LHCN-M2 (cell line): ENCODE measurements around the gene RBMS3. TPM values are rescaled to one million over a fixed set of nuclear protein-coding genes. Genes with fewer than 3 reads are reported as not detected.

Experiments
- DNase-seq: peaks from one replicate; pipeline ENCODE4 v3.0.0-alpha.2; 2012; ENCODE audit warnings: low read depth
- total RNA-seq: library from RNA; depleted of rRNA; stranded (reverse); fragments of >200 nt; gene quantifications from 2 replicates; pipeline ENCODE4 v1.2.3, GENCODE V29; 2014

Gene RBMS3
- total RNA-seq, 1 experiment from 2014 or later = 13.8 TPM

DNA sequence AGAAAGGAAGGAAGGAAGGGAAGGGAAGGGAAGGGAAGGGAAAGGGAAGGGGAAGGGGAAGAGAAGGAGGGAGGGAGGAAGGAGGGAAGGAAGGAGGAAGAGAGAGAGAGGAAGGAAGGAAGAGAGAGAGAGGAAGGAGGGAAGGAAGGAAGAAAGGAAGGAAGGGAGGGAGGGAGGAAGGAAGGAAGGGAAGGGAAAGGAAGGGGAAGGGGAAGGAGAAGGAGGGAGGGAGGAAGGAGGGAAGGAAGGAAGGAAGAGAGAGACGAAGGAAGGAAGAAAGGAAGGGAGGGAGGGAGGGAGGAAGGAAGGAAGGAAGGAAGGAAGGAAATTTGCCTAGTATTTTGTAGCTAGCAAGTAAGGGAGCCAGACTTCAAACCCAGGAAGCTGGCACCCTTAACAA lies 583.9 kb downstream of the RBMS3 start:
- no peak for DNase-seq

DNA sequence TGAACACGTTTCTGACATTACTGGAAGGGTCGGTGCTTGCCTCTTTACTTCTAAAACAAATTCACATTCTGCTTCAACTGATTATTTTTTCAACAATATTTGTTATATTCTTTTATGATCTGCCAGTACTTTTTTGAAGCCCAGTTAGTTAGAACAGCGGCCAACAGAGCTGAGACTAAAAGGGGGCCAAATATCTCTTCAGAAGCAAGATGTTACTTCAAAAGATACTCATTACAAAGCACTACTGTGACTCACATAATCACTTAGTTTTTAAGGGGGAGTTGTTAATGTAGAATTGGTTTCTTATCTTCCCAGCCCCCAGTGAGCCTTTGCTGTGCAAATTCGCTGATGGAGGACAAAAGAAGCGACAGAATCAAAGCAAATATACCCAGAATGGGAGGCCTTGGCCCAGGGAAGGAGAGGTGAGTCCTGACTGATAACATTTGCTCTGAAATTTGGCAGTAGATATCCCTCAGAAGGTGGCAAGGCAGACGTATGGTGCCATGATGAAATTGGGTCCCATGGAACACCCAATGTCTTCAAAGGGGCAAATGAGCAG lies 587.8 kb downstream of the RBMS3 start:
- no peak for DNase-seq

GRCh38 chr3:29870136-29870535 lies 589.3 kb downstream of the RBMS3 start:
- DNase-seq = no peak

DNA sequence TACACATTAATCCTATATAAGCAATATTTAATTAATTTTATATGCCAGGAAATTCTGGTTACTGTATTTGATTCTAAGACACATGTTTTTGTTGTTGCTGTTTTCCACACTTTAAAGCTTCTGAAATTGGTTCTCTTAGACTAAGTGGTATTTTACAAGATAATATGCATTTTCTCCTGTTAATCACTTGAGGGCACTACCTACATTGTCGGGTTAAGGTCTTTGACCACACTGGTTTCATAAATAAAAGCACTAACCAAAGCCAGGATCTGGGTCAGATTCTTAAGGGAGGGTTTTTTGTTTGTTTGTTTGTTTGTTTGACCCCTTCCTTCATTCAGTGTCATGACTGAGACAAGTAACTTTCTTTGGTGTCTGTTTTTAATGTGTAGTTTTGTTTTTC lies 590.2 kb downstream of the RBMS3 start:
- peak; percentile 25 for DNase-seq

- DNase-seq = no peak
Measured at GRCh38 chr3:29880809-29881208, 599.9 kb downstream of the RBMS3 start.

DNA sequence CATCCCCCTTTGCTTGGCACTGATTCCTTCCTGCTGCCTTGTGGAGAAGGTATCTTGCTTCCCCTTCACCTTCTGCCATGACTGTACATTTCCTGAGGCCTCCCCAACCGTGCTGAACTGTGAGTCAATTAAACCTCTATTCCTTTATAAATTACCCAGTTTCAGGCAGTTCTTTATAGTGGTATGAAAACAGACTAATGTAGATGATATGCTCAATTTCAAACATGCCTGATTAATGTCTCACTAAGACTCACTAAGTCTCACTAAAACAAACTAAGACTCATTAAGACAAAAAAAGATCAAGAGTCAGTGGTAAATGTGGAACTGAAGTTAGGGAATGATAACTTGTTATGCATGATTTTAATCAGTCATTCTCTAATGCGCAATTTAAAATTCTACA lies 606.6 kb downstream of the RBMS3 start:
- no peak for DNase-seq

GRCh38 chr3:29889215-29889614 lies 608.3 kb downstream of the RBMS3 start:
- DNase-seq = peak; percentile 50

GRCh38 chr3:29890801-29891200 lies 609.9 kb downstream of the RBMS3 start:
- no peak for DNase-seq

GRCh38 chr3:29892976-29893554 lies 612.2 kb downstream of the RBMS3 start:
- no peak for DNase-seq

DNA sequence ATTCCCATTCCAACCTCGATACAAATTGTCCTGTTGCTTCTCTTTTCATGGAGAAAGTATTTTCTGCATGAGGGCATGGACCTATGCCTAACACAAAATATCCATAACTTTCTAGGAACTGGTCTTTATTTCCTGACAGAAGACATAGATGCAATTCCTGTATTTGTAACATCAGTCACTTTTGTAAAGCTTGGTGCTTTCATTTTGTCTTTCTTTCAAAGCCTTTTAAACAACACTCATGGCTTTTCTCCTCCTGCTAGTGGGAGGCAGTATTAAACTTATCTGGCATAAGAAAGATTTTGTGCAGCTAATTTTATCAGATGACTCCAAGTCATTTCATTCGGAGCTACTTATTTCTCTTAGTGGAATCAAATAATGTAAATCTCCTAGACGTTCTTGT lies 616.0 kb downstream of the RBMS3 start:
- DNase-seq = no peak

GRCh38 chr3:29898171-29898965 lies 617.5 kb downstream of the RBMS3 start:
- no peak for DNase-seq

DNA sequence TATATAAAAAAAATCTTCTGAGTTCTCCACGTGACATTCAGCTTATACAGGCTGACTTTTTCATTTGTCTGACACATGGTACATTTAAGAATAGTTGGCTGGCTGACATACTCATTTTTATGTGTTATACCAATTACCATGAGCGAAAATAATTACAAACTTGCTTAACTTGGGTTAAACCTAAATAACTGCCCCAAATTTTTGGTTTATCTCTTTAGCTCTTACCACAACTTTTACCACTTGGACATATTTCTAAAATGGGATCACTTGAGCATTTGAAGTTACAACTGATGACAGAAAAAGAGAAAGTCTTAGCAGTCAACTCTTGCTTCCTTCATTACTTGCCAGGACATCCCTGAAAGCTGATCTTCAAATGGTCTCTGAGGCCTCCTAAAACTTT lies 618.1 kb downstream of the RBMS3 start:
- DNase-seq = no peak

- no peak for DNase-seq
Measured at GRCh38 chr3:29901097-29901496, 620.2 kb downstream of the RBMS3 start.

DNA sequence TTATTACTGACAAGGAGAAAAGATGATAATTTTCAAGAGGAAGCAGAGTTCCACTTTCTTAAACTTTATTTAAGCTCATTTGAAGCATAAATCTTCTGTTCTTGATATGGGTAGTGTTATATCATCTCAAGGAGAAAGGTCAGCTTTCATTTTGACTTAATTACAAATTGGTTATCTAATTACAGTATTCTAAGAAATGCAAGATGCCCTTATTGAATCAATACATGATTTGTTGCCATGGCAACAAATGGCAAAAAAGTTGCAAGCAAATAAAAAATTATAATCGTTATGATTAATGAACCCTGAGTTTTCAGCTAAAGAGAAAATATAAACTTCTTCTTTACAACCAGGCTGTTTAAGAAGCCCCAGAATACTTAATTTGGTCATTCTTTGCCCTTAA lies 622.7 kb downstream of the RBMS3 start:
- no peak for DNase-seq

DNA sequence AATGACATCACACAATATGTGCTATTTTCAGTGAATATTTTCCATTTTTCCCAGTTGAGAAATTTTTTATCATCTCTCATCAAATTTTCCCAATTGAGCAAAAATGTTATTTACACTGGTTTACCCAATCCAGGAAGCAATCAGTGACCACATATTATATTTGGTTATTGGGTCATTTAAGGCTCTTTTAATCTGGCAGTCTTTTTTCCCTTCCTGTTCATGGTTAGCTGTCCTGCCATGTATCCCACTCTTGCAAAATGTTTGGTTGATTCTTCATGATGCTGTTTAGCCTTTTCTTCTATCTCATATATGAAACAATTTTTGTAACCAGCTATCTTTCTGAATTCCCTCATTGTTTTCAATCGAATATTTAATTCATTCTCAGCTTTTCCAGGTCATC lies 626.0 kb downstream of the RBMS3 start:
- no peak for DNase-seq

- no peak for DNase-seq
Measured at GRCh38 chr3:29912600-29913288, 631.9 kb downstream of the RBMS3 start.

- peak; percentile 46 for DNase-seq
Measured at GRCh38 chr3:29914861-29915524, 634.1 kb downstream of the RBMS3 start.

DNA sequence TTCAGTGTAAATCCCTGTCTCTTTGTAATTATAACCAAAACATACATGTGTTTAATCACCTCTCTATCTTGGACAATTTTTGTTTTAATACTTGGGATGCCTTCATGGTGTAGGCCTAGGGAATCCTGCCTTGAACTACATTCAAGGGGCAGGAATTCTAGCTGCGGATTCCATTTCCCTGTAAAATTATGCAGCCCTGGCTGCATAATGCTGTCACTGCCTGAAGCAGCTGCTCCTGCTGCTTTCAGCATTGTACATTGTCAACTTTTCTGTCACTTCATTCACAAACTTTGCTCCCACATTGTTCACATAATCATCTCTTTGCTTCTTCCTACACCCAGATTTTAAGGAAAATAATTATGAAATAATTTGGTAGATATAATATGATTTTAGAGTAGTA lies 638.7 kb downstream of the RBMS3 start:
- peak; percentile 14 for DNase-seq

- DNase-seq = peak; percentile 97
Measured at GRCh38 chr3:29922992-29923746, 642.3 kb downstream of the RBMS3 start.

DNA sequence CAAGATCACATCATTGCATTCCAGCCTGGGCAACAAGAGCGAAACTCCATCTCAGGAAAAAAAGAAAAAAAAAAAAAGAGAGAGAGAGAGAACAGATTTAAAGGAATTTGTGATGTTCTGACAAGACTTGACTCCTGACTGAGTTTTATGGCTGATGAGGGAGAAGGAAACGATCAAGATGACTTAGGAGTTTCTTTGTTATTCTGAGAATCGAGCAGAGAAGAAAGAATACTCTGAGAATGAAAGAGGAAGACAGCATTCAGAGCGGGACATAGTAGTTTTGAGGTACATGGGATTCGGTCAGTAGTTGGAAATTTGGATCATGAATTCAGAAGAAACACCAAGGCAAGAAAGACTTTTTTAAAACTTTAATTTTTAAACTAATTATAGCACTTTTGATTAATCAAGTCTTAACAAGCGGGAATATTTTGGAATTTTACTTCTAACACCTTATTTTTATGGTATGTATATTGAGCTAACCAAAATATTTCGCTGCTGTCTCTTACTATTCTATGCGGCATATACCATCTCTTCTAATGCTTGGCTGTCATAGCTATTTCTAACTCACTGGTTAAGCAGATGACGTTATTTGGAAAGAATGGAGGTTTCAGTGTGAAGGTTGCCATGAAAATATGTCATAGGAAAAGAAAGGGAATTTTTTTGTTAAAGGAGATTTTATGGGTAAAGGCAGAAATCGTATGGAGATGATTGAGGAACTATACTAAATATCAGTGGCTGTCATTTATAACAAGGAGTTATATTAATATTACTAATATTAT lies 644.1 kb downstream of the RBMS3 start:
- DNase-seq = peak; percentile 19
